Gastroesophageal sphincter (tissue), 3 donors: ENCODE measurements around the gene APOLD1.

ENCODE experiments used
- CTCF ChIP-seq, 4 experiments: fragments of 200-600 bp in 2 of 4; fragments of 450-650 bp in 2 of 4; sonication (generic) in 1 of 4; IDR thresholded peaks; one replicate each; pipeline ENCODE4 v1.5.1; 2017 to 2019; ENCODE audit warnings: antibody characterized with exemption in 4 of 4, mild to moderate bottlenecking in 2 of 4, moderate library complexity in 2 of 4
- EP300 ChIP-seq: sonication (generic); formaldehyde crosslinking; IDR thresholded peaks from one replicate; pipeline ENCODE4 v1.6.1; 2017; ENCODE audit warnings: antibody characterized with exemption, mild to moderate bottlenecking

GRCh38 chr12:12788675-12789368 lies 3.4 kb downstream of the APOLD1 start:
- no peak for TF ChIP-seq EP300
- peak; percentile 68 to 84 (median 72) for TF ChIP-seq CTCF (IDR thresholded peaks at IDR 0.05)
